ENCODE results near the gene RPL27A. TPM values are rescaled to one million over a fixed set of nuclear protein-coding genes. Genes with fewer than 3 reads are reported as not detected.
"Not testable (repeated sequence)": the region's sequence is repeated elsewhere in the genome, so short reads cannot be mapped to it uniquely, and the experiment has no call there.

RPL27A gene
- total RNA-seq, 1 donor from 2014 or later = 1,281 TPM

DNA sequence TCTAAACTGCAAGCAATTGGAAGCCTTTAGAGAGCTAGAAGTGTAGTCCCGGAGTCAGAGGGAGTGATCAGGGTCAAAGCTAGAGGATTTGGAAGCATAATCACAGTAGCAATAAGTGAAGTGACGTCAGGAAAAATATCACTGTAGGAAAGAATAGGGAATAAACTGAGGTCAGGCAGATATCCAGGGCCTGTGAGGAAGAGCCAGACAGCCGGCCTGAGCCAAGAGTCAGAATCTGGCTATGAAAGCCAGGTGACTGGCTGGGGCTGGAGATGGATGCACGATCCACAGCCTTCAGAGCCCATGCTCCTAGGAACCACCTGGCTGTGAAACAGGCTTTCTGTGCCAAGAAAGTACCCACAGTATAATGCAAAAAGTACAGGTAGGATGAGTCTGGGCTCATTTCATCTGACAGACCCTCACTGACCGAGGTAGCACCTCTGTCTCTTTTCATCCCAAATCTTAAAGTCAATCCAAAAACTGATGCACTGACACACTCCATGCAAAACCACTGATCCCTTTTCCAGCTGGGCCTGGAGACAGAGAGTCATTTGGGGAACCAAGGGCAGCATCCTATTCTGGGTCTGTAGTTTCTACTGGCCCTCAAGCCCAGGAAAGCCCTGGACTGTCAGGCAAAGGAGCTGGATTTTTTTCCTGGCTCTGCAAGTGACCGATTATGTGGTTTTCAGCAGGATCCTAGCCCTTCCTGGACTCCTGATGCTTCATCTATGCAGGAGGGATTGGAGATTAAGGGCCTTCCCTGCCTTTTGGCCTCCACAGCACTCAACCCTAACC, 21.4 kb upstream of the RPL27A start:
- DNase-seq (ENCODE audit: low read depth) = no peak
- no peak for TF ChIP-seq CTCF (IDR thresholded peaks at IDR 0.05; ENCODE audit: insufficient read depth, low read length, poor library complexity, severe bottlenecking)
- Histone ChIP-seq H3K27me3 (ENCODE audit: control insufficient read depth, insufficient read depth, low read length) (no peaks in the 10 kb centered on the region), H3K4me3 (ENCODE audit: low read depth, low read length) (no peak overlapping the region), H3K36me3 (ENCODE audit: control insufficient read depth, insufficient read depth, low read length) (no peaks in the 10 kb centered on the region)

- Histone ChIP-seq H3K27me3 (ENCODE audit: control insufficient read depth, insufficient read depth, low read length) (no peaks in the 10 kb centered on the region), H3K36me3 (ENCODE audit: control insufficient read depth, insufficient read depth, low read length) (no peaks in the 10 kb centered on the region), H3K4me3 (ENCODE audit: low read depth, low read length) (no peak overlapping the region)
- TF ChIP-seq CTCF (IDR thresholded peaks at IDR 0.05; ENCODE audit: insufficient read depth, low read length, poor library complexity, severe bottlenecking) = no peak
- DNase-seq (ENCODE audit: low read depth) = no peak
Observed at GRCh38 chr11:8665222-8665621, 17.4 kb upstream of the RPL27A start.

GRCh38 chr11:8670081-8670480, 12.5 kb upstream of the RPL27A start:
- H3K27me3 ChIP-seq (ENCODE audit: control insufficient read depth, insufficient read depth, low read length); H3K4me3 ChIP-seq (ENCODE audit: low read depth, low read length); DNase-seq (ENCODE audit: low read depth); H3K36me3 ChIP-seq (ENCODE audit: control insufficient read depth, insufficient read depth, low read length): not testable (repeated sequence)

GRCh38 chr11:8671193-8671612, 11.4 kb upstream of the RPL27A start:
- no peak overlapping the region for H3K4me3 ChIP-seq (ENCODE audit: low read depth, low read length)
- H3K36me3 ChIP-seq (ENCODE audit: control insufficient read depth, insufficient read depth, low read length) = no peaks in the 10 kb centered on the region
- no peak for TF ChIP-seq CTCF (IDR thresholded peaks at IDR 0.05; ENCODE audit: insufficient read depth, low read length, poor library complexity, severe bottlenecking)
- peak; percentile 75 for DNase-seq (ENCODE audit: low read depth)
- no peaks in the 10 kb centered on the region for H3K27me3 ChIP-seq (ENCODE audit: control insufficient read depth, insufficient read depth, low read length)

DNA sequence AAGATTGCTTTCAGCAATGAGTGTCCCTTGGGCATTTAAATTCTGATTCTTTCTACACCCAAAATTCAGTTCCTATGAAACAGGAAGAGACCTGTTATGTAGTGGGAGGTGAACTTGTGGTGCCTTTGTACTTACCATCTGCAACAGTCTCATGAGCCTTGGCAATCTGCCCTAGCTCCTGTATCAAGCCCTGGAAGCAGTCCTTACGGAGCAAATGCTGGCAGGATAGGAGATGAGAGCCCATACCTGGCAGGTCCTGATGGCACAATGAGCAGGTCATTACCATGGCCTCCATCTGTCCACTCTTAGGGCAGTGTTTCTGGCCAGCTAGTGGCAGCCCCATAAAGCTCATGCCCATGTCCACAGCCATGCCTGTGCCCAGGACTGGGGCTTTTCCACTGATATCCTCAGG, 10.9 kb upstream of the RPL27A start:
- Histone ChIP-seq H3K27me3 (ENCODE audit: control insufficient read depth, insufficient read depth, low read length) (no peaks in the 10 kb centered on the region), H3K36me3 (ENCODE audit: control insufficient read depth, insufficient read depth, low read length) (no peaks in the 10 kb centered on the region), H3K4me3 (ENCODE audit: low read depth, low read length) (no peak overlapping the region)
- DNase-seq (ENCODE audit: low read depth) = no peak
- no peak for TF ChIP-seq CTCF (IDR thresholded peaks at IDR 0.05; ENCODE audit: insufficient read depth, low read length, poor library complexity, severe bottlenecking)

DNA sequence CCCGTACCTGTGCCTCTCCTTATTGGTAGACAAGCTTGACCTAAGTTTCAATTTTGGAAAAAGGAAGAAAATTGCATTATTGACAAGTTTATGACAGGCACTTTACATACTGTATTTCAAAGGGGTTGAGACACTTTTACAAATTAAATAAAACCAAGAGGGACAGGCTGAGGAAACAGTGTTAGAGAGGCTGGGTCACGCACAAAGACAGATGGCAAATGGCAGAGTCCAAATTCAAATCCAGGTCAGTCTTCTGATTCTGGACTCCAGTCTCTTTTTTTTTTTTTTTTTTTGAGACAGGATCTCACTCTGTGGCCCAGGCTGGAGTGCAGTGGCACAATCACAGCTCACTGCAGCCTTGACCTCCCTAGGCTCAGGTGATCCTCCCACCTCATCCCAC, 10.2 kb upstream of the RPL27A start:
- Histone ChIP-seq H3K36me3 (ENCODE audit: control insufficient read depth, insufficient read depth, low read length) (no peaks in the 10 kb centered on the region), H3K4me3 (ENCODE audit: low read depth, low read length) (no peak overlapping the region), H3K27me3 (ENCODE audit: control insufficient read depth, insufficient read depth, low read length) (no peaks in the 10 kb centered on the region)
- no peak for TF ChIP-seq CTCF (IDR thresholded peaks at IDR 0.05; ENCODE audit: insufficient read depth, low read length, poor library complexity, severe bottlenecking)
- no peak for DNase-seq (ENCODE audit: low read depth)

Data from kidney epithelial cell (primary cell).